ENCODE results near the gene TMCO1.
A peak's percentile ranks its signal among the peaks of the same experiment; 100 is the strongest.
"Not testable (repeated sequence)": the region's sequence is repeated elsewhere in the genome, so short reads cannot be mapped to it uniquely, and the experiment has no call there.

Gene TMCO1, protein sequence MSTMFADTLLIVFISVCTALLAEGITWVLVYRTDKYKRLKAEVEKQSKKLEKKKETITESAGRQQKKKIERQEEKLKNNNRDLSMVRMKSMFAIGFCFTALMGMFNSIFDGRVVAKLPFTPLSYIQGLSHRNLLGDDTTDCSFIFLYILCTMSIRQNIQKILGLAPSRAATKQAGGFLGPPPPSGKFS

GRCh38 chr1:165768513-165769394, at the start of gene TMCO1:
Gene TMCO1, minus strand, starts transcription at chr1:165768868. Its CDS starts 117 bp downstream, at chr1:165768751.
- DNase-seq (ENCODE audit: low spot score): peak; percentile 99

DNA sequence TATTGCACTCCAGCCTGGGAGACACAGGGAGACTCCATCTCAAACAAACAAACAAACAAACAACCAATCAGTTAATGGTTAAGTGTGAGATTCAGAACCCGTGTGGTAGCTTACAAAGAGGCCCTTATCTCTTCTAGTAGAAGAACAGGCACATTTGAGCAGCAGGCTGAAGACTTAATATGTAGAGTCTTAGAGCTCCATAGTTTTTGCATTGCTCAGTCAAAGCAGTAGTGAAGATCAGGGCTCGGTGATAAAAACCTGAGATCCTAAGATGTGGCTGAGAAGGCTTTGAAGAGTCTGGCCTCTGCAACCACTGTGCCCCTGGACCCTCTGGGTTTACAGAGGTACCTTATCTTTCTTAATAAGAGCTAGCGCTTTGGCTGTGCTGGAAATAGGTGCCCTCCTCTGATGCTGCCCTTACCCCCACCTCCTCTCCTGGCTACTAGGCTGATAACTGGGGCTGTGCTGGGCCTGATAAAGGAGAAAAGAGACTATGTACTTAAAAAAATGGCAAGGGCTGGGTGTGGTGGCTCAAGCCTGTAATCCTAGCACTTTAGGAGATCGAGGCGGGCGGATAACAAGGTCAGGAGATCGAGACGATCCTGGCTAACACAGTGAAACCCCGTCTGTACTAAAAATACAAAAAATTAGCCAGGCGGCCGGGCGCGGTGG, 48.3 kb upstream of the TMCO1 start:
- DNase-seq (ENCODE audit: low spot score): no peak

DNA sequence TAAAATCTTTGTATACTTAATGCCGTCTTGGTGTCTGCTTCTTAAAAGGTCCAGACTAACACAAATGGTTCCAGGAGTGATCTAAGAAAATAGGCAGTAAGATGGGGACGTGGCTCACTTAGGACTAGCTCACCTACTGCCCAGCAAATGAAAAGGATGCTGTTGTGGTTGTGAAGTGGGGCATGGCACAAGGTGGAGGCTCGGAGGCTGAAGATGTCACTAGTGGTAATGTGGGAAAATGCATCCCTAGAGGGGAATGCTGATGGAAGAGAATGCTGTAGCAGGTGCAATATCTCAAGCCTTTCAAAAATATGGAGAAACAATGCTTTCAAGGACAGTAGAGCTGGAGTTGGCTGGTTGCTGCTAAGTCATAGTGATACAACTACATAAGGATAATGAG, 47.5 kb upstream of the TMCO1 start:
- DNase-seq (ENCODE audit: low spot score): no peak

- no peak for DNase-seq (ENCODE audit: low spot score)
Observed at GRCh38 chr1:165815725-165816124, 47.1 kb upstream of the TMCO1 start.

- DNase-seq (ENCODE audit: low spot score): peak; percentile 29
Observed at GRCh38 chr1:165807613-165808012, 38.9 kb upstream of the TMCO1 start.

DNA sequence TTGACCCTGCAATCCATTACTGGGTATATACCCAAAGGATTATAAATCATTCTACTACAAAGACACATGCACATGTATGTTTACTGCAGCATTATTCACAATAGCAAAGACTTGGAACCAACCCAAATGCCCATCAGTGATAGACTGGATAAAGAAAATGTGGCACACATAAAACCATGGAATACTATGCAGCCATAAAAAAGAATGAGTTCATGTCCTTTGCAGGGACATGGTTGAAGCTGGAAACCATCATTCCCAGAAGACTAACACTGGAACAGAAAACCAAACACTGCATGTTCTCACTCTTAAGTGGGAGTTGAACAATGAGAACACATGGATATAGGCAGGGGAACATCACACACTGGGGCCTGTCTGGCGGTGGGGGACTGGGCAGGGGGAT, 35.8 kb upstream of the TMCO1 start:
- DNase-seq (ENCODE audit: low spot score): not testable (repeated sequence)

- DNase-seq (ENCODE audit: low spot score): no peak
Observed at GRCh38 chr1:165799387-165799786, 30.7 kb upstream of the TMCO1 start.

DNA sequence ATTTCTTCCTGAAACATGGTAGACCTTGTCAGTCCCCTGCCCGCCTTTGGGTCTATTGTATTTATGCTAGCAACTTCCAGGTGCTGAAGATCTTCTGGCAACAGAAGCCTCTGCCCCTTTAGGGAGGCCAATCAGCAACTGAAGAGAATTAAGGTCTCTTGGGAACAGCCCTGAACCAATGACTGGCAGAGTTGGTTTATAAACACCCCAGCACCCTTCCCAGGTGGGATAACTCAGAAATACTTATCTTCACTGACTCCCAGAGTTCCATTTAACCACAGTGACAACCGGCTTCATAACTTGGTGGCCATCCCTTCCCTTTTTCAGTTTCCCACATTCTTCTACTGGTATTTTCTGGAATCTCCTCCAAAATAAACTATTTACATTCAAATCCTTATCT, 27.2 kb upstream of the TMCO1 start:
- DNase-seq (ENCODE audit: low spot score): no peak

GRCh38 chr1:165793951-165794350, 25.3 kb upstream of the TMCO1 start:
- no peak for DNase-seq (ENCODE audit: low spot score)

- DNase-seq (ENCODE audit: low spot score): no peak
Observed at GRCh38 chr1:165787741-165788140, 19.1 kb upstream of the TMCO1 start.

- not testable (repeated sequence) for DNase-seq (ENCODE audit: low spot score)
Observed at GRCh38 chr1:165783519-165783918, 14.9 kb upstream of the TMCO1 start.

DNA sequence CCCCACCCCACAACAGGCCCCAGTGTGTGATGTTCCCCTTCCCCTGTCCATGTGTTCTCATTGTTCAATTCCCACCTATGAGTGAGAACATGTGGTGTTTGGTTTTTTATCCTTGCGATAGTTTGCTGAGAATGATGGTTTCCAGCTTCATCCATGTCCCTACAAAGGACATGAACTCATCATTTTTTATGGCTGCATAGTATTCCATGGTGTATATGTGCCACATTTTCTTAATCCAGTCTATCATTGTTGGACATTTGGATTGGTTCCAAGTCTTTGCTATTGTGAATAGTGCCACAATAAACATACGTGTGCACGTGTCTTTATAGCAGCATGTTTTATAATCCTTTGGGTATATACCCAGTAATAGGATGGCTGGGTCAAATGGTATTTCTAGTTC, 9.5 kb upstream of the TMCO1 start:
- not testable (repeated sequence) for DNase-seq (ENCODE audit: low spot score)

DNA sequence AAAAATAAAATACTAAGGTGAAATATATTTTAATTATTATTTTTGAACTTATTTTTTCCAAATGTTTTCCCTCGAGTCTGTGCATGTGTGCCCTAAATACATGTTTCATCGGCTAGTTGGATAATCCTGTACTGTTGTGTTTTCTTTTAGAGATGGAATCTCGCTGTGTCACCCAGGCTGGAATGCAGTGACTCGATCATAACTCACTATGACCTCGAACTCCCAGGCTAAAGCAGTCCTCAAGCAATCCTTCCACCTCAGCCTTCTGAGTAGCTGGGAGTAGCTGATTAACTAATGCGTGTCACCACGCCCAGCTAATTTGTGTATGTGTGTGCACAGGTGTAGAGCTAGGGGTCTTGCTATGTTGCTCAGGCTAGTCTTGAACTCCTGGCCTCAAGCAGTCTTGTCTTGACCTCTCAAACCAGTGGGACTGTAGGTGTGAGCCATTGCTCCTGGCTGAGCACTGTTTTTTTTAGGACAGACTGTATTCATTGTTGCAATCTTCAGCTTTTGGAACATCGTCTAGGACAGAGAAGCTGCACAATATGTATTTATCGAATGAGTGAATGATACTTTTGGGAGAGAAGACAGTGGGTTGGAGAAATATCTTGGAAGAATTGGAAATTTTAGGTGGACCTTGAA, 4.8 kb upstream of the TMCO1 start:
- peak; percentile 75 for DNase-seq (ENCODE audit: low spot score)

DNA sequence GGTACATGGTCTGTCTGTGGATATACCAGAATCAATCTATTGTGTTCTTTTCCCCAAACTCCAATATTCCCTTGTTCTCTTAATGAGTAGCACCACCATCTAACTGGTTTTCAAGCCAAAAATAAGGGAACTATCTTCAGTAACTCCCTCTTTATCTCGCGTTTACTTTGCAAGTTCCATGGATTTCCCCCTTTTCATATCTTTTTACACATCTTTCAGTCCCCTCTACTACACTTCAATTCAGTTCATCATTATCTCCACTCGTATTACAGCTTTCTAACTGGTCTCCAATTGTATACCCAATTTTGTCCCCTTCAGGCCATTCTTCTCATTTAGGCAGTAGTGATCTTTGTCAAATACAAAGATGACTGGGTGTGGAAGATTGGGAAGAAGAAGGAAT, 4.1 kb upstream of the TMCO1 start:
- no peak for DNase-seq (ENCODE audit: low spot score)

DNA sequence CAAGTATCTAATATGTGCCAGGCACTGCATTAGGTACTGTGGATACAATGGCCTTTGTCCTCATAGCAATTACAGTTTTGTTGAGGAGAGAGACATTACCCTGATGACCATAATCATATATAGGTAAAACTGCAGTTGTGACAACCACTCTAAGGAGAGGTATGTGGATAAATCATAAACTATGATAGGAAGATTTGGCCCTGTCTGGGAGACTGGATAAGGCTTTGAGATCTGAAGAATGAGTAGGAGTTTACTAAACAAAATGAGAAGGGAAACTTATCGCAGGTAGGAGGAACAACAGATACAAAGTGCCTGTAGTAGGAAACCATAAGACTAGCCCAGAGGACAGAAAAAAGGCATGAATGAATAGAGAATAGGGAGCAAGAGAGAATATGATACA, 4.4 kb downstream of the TMCO1 start:
- no peak for DNase-seq (ENCODE audit: low spot score)

GRCh38 chr1:165763442-165763841, 5.2 kb downstream of the TMCO1 start:
- no peak for DNase-seq (ENCODE audit: low spot score)

GRCh38 chr1:165762725-165763124, 5.9 kb downstream of the TMCO1 start:
- no peak for DNase-seq (ENCODE audit: low spot score)

- DNase-seq (ENCODE audit: low spot score): no peak
Observed at GRCh38 chr1:165759095-165759494, 9.6 kb downstream of the TMCO1 start.

DNA sequence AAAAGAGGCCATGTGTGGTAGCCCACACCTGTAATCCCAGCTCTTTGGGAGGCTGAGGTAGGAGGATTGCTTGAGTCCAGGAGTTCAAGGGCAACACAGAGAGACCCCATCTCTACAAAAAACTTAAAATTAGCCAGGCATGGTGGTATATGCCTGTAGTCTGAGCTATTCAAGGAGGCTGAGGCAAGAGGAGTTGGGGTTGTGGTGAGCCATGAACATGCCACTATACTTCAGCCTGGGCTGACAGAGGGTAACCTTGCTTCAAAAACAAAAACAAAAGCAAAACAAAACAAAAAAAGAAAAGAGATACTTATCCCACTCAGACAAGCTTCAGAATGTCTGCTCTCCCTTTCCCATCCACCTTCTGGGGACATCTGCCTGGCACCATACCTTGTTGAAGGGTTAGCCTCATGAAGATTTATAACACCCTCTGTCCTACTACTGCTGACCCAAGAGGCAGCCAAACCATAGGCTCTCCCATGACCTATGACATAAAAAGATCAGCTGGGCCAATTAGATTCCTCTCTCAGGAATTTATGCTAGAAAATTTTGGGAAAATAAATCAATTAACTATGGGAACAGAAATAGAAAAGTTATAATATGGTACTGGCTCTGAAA, 13.2 kb downstream of the TMCO1 start:
- DNase-seq (ENCODE audit: low spot score): no peak

- DNase-seq (ENCODE audit: low spot score): no peak
Observed at GRCh38 chr1:165753934-165754333, 14.7 kb downstream of the TMCO1 start.

DNA sequence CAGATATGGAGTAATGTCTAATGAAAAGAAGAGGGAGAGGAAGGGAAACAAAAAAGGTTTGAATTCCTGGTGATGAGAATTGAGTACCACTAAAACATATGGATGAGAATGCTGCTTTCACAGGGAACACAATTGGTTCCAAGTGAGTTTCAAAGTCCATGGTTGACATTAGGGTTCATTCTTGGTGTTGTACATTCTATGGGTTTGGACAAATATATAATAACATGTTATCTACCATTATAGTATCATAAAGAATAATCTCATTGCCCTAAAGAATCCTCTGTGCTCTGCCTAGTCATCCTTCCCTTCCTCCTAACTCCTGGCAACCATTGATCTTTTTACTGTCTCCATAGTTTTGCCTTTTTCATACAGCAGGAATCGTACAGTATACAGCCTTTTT, 20.1 kb downstream of the TMCO1 start:
- DNase-seq (ENCODE audit: low spot score): no peak
